HepG2 (cell line): ENCODE measurements around the gene DIS3L2.

Experiments
- CTCF ChIP-seq: sonication (generic); formaldehyde crosslinking; IDR thresholded peaks from 2 replicates; pipeline ENCODE4 v1.5.0; 2020; ENCODE audit warnings: mild to moderate bottlenecking, missing genetic modification reagents, moderate library complexity
- DPF2 ChIP-seq: sonication (generic); formaldehyde crosslinking; IDR thresholded peaks from 2 replicates; pipeline ENCODE4 v1.4.0; 2020; ENCODE audit warnings: mild to moderate bottlenecking, low read depth, missing genetic modification reagents, borderline replicate concordance
- ESRRA ChIP-seq: sonication (generic); formaldehyde crosslinking; IDR thresholded peaks from 2 replicates; pipeline ENCODE4 v1.5.1; 2020; ENCODE audit warnings: mild to moderate bottlenecking, low read depth, missing genetic modification reagents
- EZH2 ChIP-seq: conservative IDR thresholded peaks from 2 replicates; pipeline ENCODE4 v1.6.1; 2012; ENCODE audit warnings: mild to moderate bottlenecking, low read depth, low read length, moderate library complexity
- GTF2F1 ChIP-seq: fragments of 150-350 bp; IDR thresholded peaks from 2 replicates; pipeline ENCODE4 v1.6.1; 2014; ENCODE audit warnings: low read length
- MAX ChIP-seq: IDR thresholded peaks from 2 replicates; pipeline ENCODE4 v1.6.1; 2012; ENCODE audit warnings: inconsistent platforms
- NFIC ChIP-seq: IDR thresholded peaks from 2 replicates; pipeline ENCODE4 v1.6.1; 2012; ENCODE audit warnings: mild to moderate bottlenecking, low read length, inconsistent platforms
- RFX5 ChIP-seq: IDR thresholded peaks from 2 replicates; pipeline ENCODE4 v1.6.1; 2011; ENCODE audit warnings: low read depth, low read length, improper control_type of control experiment
- SMARCC2 ChIP-seq: fragments of 450-650 bp; IDR thresholded peaks from 2 replicates; pipeline ENCODE4 v1.6.1; 2017; ENCODE audit warnings: antibody characterized with exemption, mild to moderate bottlenecking
- SMC3 ChIP-seq: IDR thresholded peaks from 2 replicates; pipeline ENCODE4 v1.6.1; 2011; ENCODE audit warnings: low read length, improper control_type of control experiment
- TBP ChIP-seq: sonication (generic); formaldehyde crosslinking; IDR thresholded peaks from 2 replicates; pipeline ENCODE4 v1.5.0; 2020; ENCODE audit warnings: missing genetic modification reagents
- TCF7L2 ChIP-seq: IDR thresholded peaks from 2 replicates; pipeline ENCODE4 v1.6.1; 2011; ENCODE audit warnings: mild to moderate bottlenecking, low read depth, low read length, moderate library complexity
- ZNF251 ChIP-seq: sonication (generic); formaldehyde crosslinking; IDR thresholded peaks from 2 replicates; pipeline ENCODE4 v1.9.0; 2021; ENCODE audit warnings: mild to moderate bottlenecking, missing genetic modification reagents
- TF ChIP-seq, protein P1 (sequence below): IDR thresholded peaks from 2 replicates; pipeline ENCODE4 v1.6.1; 2012; ENCODE audit warnings: low read length, improper control_type of control experiment

- TF ChIP-seq TCF7L2, result no peak
- TF ChIP-seq EZH2, result no peak
- TF ChIP-seq ZNF251 (CRISPR knock-in tag), result no peak
- no peak for TF ChIP-seq RFX5
- TF ChIP-seq TBP (CRISPR knock-in tag), result no peak
- TF ChIP-seq NFIC, result no peak
- no peak for TF ChIP-seq CTCF (CRISPR knock-in tag)
- no peak for TF ChIP-seq GTF2F1
- TF ChIP-seq ESRRA (CRISPR knock-in tag), result no peak
- no peak for TF ChIP-seq SMARCC2
- TF ChIP-seq DPF2 (CRISPR knock-in tag), result no peak
- TF ChIP-seq MAX, result no peak
- TF ChIP-seq, protein P1, sequence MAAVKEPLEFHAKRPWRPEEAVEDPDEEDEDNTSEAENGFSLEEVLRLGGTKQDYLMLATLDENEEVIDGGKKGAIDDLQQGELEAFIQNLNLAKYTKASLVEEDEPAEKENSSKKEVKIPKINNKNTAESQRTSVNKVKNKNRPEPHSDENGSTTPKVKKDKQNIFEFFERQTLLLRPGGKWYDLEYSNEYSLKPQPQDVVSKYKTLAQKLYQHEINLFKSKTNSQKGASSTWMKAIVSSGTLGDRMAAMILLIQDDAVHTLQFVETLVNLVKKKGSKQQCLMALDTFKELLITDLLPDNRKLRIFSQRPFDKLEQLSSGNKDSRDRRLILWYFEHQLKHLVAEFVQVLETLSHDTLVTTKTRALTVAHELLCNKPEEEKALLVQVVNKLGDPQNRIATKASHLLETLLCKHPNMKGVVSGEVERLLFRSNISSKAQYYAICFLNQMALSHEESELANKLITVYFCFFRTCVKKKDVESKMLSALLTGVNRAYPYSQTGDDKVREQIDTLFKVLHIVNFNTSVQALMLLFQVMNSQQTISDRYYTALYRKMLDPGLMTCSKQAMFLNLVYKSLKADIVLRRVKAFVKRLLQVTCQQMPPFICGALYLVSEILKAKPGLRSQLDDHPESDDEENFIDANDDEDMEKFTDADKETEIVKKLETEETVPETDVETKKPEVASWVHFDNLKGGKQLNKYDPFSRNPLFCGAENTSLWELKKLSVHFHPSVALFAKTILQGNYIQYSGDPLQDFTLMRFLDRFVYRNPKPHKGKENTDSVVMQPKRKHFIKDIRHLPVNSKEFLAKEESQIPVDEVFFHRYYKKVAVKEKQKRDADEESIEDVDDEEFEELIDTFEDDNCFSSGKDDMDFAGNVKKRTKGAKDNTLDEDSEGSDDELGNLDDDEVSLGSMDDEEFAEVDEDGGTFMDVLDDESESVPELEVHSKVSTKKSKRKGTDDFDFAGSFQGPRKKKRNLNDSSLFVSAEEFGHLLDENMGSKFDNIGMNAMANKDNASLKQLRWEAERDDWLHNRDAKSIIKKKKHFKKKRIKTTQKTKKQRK, result no peak
- TF ChIP-seq SMC3, result no peak
Measured at GRCh38 chr2:232319067-232319802, 357.7 kb downstream of the DIS3L2 start.
